IMR-90 (cell line): ENCODE results near the gene OXSR1.

Experiments used
- CHD1 ChIP-seq: IDR thresholded peaks from 2 replicates; pipeline ENCODE4 v1.6.1; 2012; ENCODE audit warnings: low read depth, low read length, improper control_type of control experiment
- CTCF ChIP-seq: conservative IDR thresholded peaks from 2 replicates; pipeline ENCODE4 v1.5.1; 2012; ENCODE audit warnings: mild to moderate bottlenecking, low read depth, low read length, improper control_type of control experiment
- MAZ ChIP-seq: IDR thresholded peaks from 2 replicates; pipeline ENCODE4 v1.6.1; 2012; ENCODE audit warnings: low read depth, mild to moderate bottlenecking, low read length, improper control_type of control experiment, moderate library complexity, borderline replicate concordance
- POLR2A ChIP-seq: IDR thresholded peaks from 2 replicates; pipeline ENCODE4 v1.6.1; 2012; ENCODE audit warnings: mild to moderate bottlenecking, low read depth, low read length
- RAD21 ChIP-seq: IDR thresholded peaks from 2 replicates; pipeline ENCODE4 v1.6.1; 2012; ENCODE audit warnings: low read length, improper control_type of control experiment
- RFX5 ChIP-seq: IDR thresholded peaks from 2 replicates; pipeline ENCODE4 v1.8.0; 2012; ENCODE audit warnings: low read depth, mild to moderate bottlenecking, low read length, moderate library complexity
- TF ChIP-seq, protein P1 (sequence below): fragments of 150-350 bp; IDR thresholded peaks from 2 replicates; pipeline ENCODE4 v1.6.1; 2017; ENCODE audit warnings: mild to moderate bottlenecking, antibody characterized with exemption, low read length, low read depth
- TF ChIP-seq, protein P2 (sequence below): fragments of 150-350 bp; IDR thresholded peaks from 2 replicates; pipeline ENCODE4 v1.6.1; 2016; ENCODE audit warnings: low read depth, mild to moderate bottlenecking, low read length, moderate library complexity, borderline replicate concordance

- no peak for TF ChIP-seq MAZ
- TF ChIP-seq, protein P1, sequence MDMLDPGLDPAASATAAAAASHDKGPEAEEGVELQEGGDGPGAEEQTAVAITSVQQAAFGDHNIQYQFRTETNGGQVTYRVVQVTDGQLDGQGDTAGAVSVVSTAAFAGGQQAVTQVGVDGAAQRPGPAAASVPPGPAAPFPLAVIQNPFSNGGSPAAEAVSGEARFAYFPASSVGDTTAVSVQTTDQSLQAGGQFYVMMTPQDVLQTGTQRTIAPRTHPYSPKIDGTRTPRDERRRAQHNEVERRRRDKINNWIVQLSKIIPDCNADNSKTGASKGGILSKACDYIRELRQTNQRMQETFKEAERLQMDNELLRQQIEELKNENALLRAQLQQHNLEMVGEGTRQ = no peak
- no peak for TF ChIP-seq RAD21
- no peak for TF ChIP-seq CTCF
- TF ChIP-seq CHD1 = no peak
- no peak for TF ChIP-seq POLR2A
- TF ChIP-seq, protein P2, sequence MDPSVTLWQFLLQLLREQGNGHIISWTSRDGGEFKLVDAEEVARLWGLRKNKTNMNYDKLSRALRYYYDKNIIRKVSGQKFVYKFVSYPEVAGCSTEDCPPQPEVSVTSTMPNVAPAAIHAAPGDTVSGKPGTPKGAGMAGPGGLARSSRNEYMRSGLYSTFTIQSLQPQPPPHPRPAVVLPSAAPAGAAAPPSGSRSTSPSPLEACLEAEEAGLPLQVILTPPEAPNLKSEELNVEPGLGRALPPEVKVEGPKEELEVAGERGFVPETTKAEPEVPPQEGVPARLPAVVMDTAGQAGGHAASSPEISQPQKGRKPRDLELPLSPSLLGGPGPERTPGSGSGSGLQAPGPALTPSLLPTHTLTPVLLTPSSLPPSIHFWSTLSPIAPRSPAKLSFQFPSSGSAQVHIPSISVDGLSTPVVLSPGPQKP = no peak
- no peak for TF ChIP-seq RFX5
Observed at GRCh38 chr3:38164643-38164951, 740 bp upstream of the OXSR1 start.
